ENCODE measurements around the gene RELB. TPM values are rescaled to one million over a fixed set of nuclear protein-coding genes. Genes with fewer than 3 reads are reported as not detected.

The RELB gene
- total and polyA plus RNA-seq, 9 of the 15 experiments (the other 6 are each of a cell fraction or from before 2014, with no cell fraction given) = 0.15 to 1.1 (median 0.28) TPM; not detected in 2

DNA sequence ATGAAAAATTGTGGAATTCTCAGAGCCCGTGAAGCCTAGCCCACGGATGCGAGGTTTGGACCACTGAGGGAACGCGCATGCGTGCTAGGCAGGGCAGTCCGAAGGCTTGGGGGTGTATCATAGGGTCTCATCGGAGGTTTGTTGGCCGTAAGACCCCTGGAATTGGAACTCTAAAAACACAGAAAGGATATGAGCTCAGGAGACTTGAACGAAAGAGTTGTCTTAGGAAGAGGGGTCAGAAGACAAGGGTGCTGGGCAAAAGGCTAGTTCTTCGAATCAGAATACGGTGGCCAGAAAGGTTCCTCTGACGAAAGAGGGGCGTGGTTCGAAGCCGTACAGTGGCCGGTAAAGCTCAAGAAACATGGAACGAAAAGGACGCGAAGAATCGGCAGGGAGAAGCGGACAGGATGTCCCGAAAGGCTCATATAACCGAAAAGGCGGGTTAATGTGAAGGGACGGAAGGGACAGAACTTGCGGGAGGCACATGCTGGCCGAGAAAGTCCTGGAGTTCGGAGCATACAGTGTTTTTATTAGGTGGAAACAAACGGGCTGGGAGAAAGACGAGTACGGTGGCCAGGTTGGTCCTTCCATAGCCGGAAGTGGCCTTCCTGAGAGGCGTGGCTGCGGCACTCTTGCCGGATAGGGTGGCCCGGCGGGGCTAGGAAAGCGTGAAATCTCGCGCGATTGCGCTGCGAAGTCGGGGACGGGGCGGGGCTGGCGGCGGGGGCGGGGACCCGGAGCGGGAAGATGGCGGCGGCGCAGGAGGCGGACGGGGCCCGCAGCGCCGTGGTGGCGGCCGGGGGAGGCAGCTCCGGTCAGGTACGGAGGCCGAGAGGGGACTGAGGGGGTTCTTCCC is 46.4 kb upstream of the RELB start, which contains the start of gene CLPTM1 (continued):
- TF ChIP-seq ZNF717 (CRISPR knock-in tag; IDR thresholded peaks at IDR 0.05) (no peak; the same call in 1 of the 2 replicates), FOXK2 (conservative IDR thresholded peaks at IDR 0.05 in 1 of 2, IDR thresholded peaks at IDR 0.05 in 1 of 2; ENCODE audit: low read depth in 2 of 2) (peak; percentile 90 to 94), DACH1 (IDR thresholded peaks at IDR 0.05; ENCODE audit: partially characterized antibody) (no peak), CREBBP (IDR thresholded peaks at IDR 0.05; ENCODE audit: low read depth, low read length) (no peak), EZH2 (IDR thresholded peaks at IDR 0.05; ENCODE audit: borderline replicate concordance, low read depth, low read length) (no peak), PTRF (tag; IDR thresholded peaks at IDR 0.05) (no peak), NRF1 (conservative IDR thresholded peaks at IDR 0.05 in 1 of 2, IDR thresholded peaks at IDR 0.05 in 1 of 2) (peak; percentile 85 to 88), DMBX1 (CRISPR knock-in tag; IDR thresholded peaks at IDR 0.05; ENCODE audit: borderline replicate concordance) (no peak), ZNF766 (CRISPR knock-in tag; conservative IDR thresholded peaks at IDR 0.05) (no peak), DDX20 (tag; IDR thresholded peaks at IDR 0.05; ENCODE audit: low read depth) (no peak), SNIP1 (IDR thresholded peaks at IDR 0.05; ENCODE audit: low read depth) (no peak), MBD2 (IDR thresholded peaks at IDR 0.05; ENCODE audit: borderline replicate concordance, low read depth) (0 out of 2 replicates have a peak, but pooled peaks have one; percentile 10), ZNF696 (CRISPR knock-in tag; conservative IDR thresholded peaks at IDR 0.05) (no peak), TCF7 (IDR thresholded peaks at IDR 0.05; ENCODE audit: borderline replicate concordance) (0 out of 2 replicates have a peak, but pooled peaks have one; percentile 22), WHSC1 (IDR thresholded peaks at IDR 0.05; ENCODE audit: low read length) (no peak), POLR2AphosphoS2 (IDR thresholded peaks at IDR 0.05; ENCODE audit: low read length) (peak; percentile 69; the same call in 1 of the 2 replicates), ZNF75A (CRISPR knock-in tag; IDR thresholded peaks at IDR 0.05) (no peak), ZNF316 (IDR thresholded peaks at IDR 0.05) (0 out of 2 replicates have a peak, but pooled peaks have one; percentile 18)
- TF ChIP-seq, protein P1, sequence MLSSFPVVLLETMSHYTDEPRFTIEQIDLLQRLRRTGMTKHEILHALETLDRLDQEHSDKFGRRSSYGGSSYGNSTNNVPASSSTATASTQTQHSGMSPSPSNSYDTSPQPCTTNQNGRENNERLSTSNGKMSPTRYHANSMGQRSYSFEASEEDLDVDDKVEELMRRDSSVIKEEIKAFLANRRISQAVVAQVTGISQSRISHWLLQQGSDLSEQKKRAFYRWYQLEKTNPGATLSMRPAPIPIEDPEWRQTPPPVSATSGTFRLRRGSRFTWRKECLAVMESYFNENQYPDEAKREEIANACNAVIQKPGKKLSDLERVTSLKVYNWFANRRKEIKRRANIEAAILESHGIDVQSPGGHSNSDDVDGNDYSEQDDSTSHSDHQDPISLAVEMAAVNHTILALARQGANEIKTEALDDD (IDR thresholded peaks at IDR 0.05) = no peak
- TF ChIP-seq, protein P2, sequence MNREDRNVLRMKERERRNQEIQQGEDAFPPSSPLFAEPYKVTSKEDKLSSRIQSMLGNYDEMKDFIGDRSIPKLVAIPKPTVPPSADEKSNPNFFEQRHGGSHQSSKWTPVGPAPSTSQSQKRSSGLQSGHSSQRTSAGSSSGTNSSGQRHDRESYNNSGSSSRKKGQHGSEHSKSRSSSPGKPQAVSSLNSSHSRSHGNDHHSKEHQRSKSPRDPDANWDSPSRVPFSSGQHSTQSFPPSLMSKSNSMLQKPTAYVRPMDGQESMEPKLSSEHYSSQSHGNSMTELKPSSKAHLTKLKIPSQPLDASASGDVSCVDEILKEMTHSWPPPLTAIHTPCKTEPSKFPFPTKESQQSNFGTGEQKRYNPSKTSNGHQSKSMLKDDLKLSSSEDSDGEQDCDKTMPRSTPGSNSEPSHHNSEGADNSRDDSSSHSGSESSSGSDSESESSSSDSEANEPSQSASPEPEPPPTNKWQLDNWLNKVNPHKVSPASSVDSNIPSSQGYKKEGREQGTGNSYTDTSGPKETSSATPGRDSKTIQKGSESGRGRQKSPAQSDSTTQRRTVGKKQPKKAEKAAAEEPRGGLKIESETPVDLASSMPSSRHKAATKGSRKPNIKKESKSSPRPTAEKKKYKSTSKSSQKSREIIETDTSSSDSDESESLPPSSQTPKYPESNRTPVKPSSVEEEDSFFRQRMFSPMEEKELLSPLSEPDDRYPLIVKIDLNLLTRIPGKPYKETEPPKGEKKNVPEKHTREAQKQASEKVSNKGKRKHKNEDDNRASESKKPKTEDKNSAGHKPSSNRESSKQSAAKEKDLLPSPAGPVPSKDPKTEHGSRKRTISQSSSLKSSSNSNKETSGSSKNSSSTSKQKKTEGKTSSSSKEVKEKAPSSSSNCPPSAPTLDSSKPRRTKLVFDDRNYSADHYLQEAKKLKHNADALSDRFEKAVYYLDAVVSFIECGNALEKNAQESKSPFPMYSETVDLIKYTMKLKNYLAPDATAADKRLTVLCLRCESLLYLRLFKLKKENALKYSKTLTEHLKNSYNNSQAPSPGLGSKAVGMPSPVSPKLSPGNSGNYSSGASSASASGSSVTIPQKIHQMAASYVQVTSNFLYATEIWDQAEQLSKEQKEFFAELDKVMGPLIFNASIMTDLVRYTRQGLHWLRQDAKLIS (CRISPR knock-in tag; IDR thresholded peaks at IDR 0.05) = no peak; the same call in none of the 2 replicates
- TF ChIP-seq, protein P3, sequence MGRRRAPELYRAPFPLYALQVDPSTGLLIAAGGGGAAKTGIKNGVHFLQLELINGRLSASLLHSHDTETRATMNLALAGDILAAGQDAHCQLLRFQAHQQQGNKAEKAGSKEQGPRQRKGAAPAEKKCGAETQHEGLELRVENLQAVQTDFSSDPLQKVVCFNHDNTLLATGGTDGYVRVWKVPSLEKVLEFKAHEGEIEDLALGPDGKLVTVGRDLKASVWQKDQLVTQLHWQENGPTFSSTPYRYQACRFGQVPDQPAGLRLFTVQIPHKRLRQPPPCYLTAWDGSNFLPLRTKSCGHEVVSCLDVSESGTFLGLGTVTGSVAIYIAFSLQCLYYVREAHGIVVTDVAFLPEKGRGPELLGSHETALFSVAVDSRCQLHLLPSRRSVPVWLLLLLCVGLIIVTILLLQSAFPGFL (CRISPR knock-in tag; IDR thresholded peaks at IDR 0.05) = no peak
- TF ChIP-seq, protein P4, sequence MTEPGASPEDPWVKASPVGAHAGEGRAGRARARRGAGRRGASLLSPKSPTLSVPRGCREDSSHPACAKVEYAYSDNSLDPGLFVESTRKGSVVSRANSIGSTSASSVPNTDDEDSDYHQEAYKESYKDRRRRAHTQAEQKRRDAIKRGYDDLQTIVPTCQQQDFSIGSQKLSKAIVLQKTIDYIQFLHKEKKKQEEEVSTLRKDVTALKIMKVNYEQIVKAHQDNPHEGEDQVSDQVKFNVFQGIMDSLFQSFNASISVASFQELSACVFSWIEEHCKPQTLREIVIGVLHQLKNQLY (CRISPR knock-in tag; conservative IDR thresholded peaks at IDR 0.05) = no peak

Measured in K562 (cell line).